Measurements from ENCODE around the gene ATF7.
"Not testable (repeated sequence)": the region's sequence is repeated elsewhere in the genome, so short reads cannot be mapped to it uniquely, and the experiment has no call there.

The ATF7 gene

GRCh38 chr12:53601296-53601847 lies 24.8 kb downstream of the ATF7 start:
- Histone ChIP-seq H3K36me3 (ENCODE audit: control insufficient read depth, insufficient read depth, low read length) (no peaks in the 10 kb centered on the region), H3K27me3 (replicated peaks; ENCODE audit: control insufficient read depth, insufficient read depth, low read length) (no peaks in the 10 kb centered on the region), H3K4me3 (replicated peaks; ENCODE audit: low read depth, low read length) (no peak overlapping the region)
- no peak for TF ChIP-seq CTCF (IDR thresholded peaks at IDR 0.05; ENCODE audit: insufficient read depth, low read length, poor library complexity, severe bottlenecking)
- no peak for DNase-seq (ENCODE audit: extremely low read depth, insufficient read length)

- no peaks in the 10 kb centered on the region for H3K27me3 ChIP-seq (replicated peaks; ENCODE audit: control insufficient read depth, insufficient read depth, low read length)
- TF ChIP-seq CTCF (IDR thresholded peaks at IDR 0.05; ENCODE audit: insufficient read depth, low read length, poor library complexity, severe bottlenecking): no peak
- no peaks in the 10 kb centered on the region for H3K36me3 ChIP-seq (ENCODE audit: control insufficient read depth, insufficient read depth, low read length)
- no peak overlapping the region for H3K4me3 ChIP-seq (replicated peaks; ENCODE audit: low read depth, low read length)
- no peak for DNase-seq (ENCODE audit: extremely low read depth, insufficient read length)
These were observed 25.5 kb downstream of the ATF7 start for GRCh38 chr12:53600490-53601295.

- no peaks in the 10 kb centered on the region for H3K27me3 ChIP-seq (replicated peaks; ENCODE audit: control insufficient read depth, insufficient read depth, low read length)
- no peak for TF ChIP-seq CTCF (IDR thresholded peaks at IDR 0.05; ENCODE audit: insufficient read depth, low read length, poor library complexity, severe bottlenecking)
- no peak for DNase-seq (ENCODE audit: extremely low read depth, insufficient read length)
- no peaks in the 10 kb centered on the region for H3K36me3 ChIP-seq (ENCODE audit: control insufficient read depth, insufficient read depth, low read length)
- H3K4me3 ChIP-seq (replicated peaks; ENCODE audit: low read depth, low read length): no peak overlapping the region
These were observed 26.6 kb downstream of the ATF7 start for GRCh38 chr12:53599579-53599978.

GRCh38 chr12:53598971-53599370 lies 27.2 kb downstream of the ATF7 start:
- H3K27me3 ChIP-seq (replicated peaks; ENCODE audit: control insufficient read depth, insufficient read depth, low read length); DNase-seq (ENCODE audit: extremely low read depth, insufficient read length); H3K36me3 ChIP-seq (ENCODE audit: control insufficient read depth, insufficient read depth, low read length); H3K4me3 ChIP-seq (replicated peaks; ENCODE audit: low read depth, low read length): not testable (repeated sequence)

- no peak for DNase-seq (ENCODE audit: extremely low read depth, insufficient read length)
- H3K36me3 ChIP-seq (ENCODE audit: control insufficient read depth, insufficient read depth, low read length): no peaks in the 10 kb centered on the region
- no peak for TF ChIP-seq CTCF (IDR thresholded peaks at IDR 0.05; ENCODE audit: insufficient read depth, low read length, poor library complexity, severe bottlenecking)
- no peak overlapping the region for H3K4me3 ChIP-seq (replicated peaks; ENCODE audit: low read depth, low read length)
- no peaks in the 10 kb centered on the region for H3K27me3 ChIP-seq (replicated peaks; ENCODE audit: control insufficient read depth, insufficient read depth, low read length)
These were observed 29.2 kb downstream of the ATF7 start for GRCh38 chr12:53596920-53597363.

- H3K27me3 ChIP-seq (replicated peaks; ENCODE audit: control insufficient read depth, insufficient read depth, low read length): no peaks in the 10 kb centered on the region
- DNase-seq (ENCODE audit: extremely low read depth, insufficient read length): no peak
- H3K4me3 ChIP-seq (replicated peaks; ENCODE audit: low read depth, low read length): no peak overlapping the region
- no peak for TF ChIP-seq CTCF (IDR thresholded peaks at IDR 0.05; ENCODE audit: insufficient read depth, low read length, poor library complexity, severe bottlenecking)
- no peaks in the 10 kb centered on the region for H3K36me3 ChIP-seq (ENCODE audit: control insufficient read depth, insufficient read depth, low read length)
These were observed 31.1 kb downstream of the ATF7 start for GRCh38 chr12:53594897-53595615.
